Stimulated activated effector memory CD8-positive, alpha-beta T cell treated with anti-CD3 and anti-CD28 coated beads, Interleukin-12 subunit alpha, Interleukin-12 subunit beta, amount 100 ng/mL, for 72 hours (primary cell): ENCODE data around the gene ALAS1.

Experiments used
- ATAC-seq: fragments of 150-1000 bp; cut with Tn5 transposase; 2 replicates; pipeline ENCODE4 v1.10.0; 2021
- DNase-seq, 2 donors: peaks; one replicate each; pipeline ENCODE4 v3.0.0; 2021 to 2022; ENCODE audit warnings: low spot score in 2 of 2
- H3K27ac Mint-ChIP-seq: one replicate; pipeline ENCODE4 v1.8.0; 2022; ENCODE audit warnings: mild to moderate bottlenecking, mixed read lengths
- H3K36me3 Mint-ChIP-seq: one replicate; pipeline ENCODE4 v1.8.0; 2022; ENCODE audit warnings: mild to moderate bottlenecking, mixed read lengths
- H3K4me1 Mint-ChIP-seq: one replicate; pipeline ENCODE4 v1.8.0; 2022; ENCODE audit warnings: mixed read lengths
- H3K4me3 Mint-ChIP-seq: one replicate; pipeline ENCODE4 v1.8.0; 2022; ENCODE audit warnings: mild to moderate bottlenecking, mixed read lengths
- H3K9me3 Mint-ChIP-seq: one replicate; pipeline ENCODE4 v1.8.0; 2022; ENCODE audit warnings: mixed read lengths

ALAS1 gene

GRCh38 chr3:52238761-52239701 lies 41.1 kb downstream of the ALAS1 start, which contains the start of gene TWF2:
Gene TWF2, minus strand, starts transcription at chr3:52239158. Its CDS starts 142 bp downstream, at chr3:52239016.
- Mint-ChIP-seq H3K36me3 (peaks cover 42% of the 10 kb centered on the region), H3K4me3 (peak within 1 kb of the TSS; percentile 88), H3K9me3 (peaks cover 4% of the 10 kb centered on the region), H3K4me1 (peaks cover 84% of the 10 kb centered on the region), H3K27ac (peak within 1 kb of the TSS; percentile 94)
- peak; percentile 92 to 94 for DNase-seq
- ATAC-seq = peak; percentile 83

- Mint-ChIP-seq H3K27ac (peak overlapping the region; percentile 94), H3K4me3 (peak overlapping the region; percentile 88), H3K4me1 (peaks cover 84% of the 10 kb centered on the region), H3K36me3 (peaks cover 41% of the 10 kb centered on the region), H3K9me3 (peaks cover 4% of the 10 kb centered on the region)
- DNase-seq = peak in 1 of 2 donors; percentile 83
- peak; percentile 48 for ATAC-seq
Measured at GRCh38 chr3:52240059-52240885, 42.3 kb downstream of the ALAS1 start.

GRCh38 chr3:52240886-52241370 lies 43.0 kb downstream of the ALAS1 start:
- no peak for DNase-seq
- H3K36me3 Mint-ChIP-seq = peaks cover 36% of the 10 kb centered on the region
- H3K4me3 Mint-ChIP-seq = peak overlapping the region; percentile 88
- H3K4me1 Mint-ChIP-seq = peaks cover 77% of the 10 kb centered on the region
- no peak for ATAC-seq
- H3K9me3 Mint-ChIP-seq = peaks cover 4% of the 10 kb centered on the region
- H3K27ac Mint-ChIP-seq = peak overlapping the region; percentile 94

GRCh38 chr3:52242039-52242438 lies 44.1 kb downstream of the ALAS1 start:
- peaks cover 4% of the 10 kb centered on the region for H3K9me3 Mint-ChIP-seq
- ATAC-seq (no peak), DNase-seq (no peak)
- peak overlapping the region; percentile 88 for H3K4me3 Mint-ChIP-seq
- peaks cover 41% of the 10 kb centered on the region for H3K36me3 Mint-ChIP-seq
- peaks cover 76% of the 10 kb centered on the region for H3K4me1 Mint-ChIP-seq
- H3K27ac Mint-ChIP-seq = peak overlapping the region; percentile 94

GRCh38 chr3:52243791-52244628 lies 46.0 kb downstream of the ALAS1 start:
- H3K4me3 Mint-ChIP-seq = peak overlapping the region; percentile 95
- ATAC-seq (peak; percentile 62), DNase-seq (peak; percentile 47 to 88)
- peak overlapping the region; percentile 96 for H3K27ac Mint-ChIP-seq
- peaks cover 79% of the 10 kb centered on the region for H3K4me1 Mint-ChIP-seq
- peaks cover 59% of the 10 kb centered on the region for H3K36me3 Mint-ChIP-seq
- H3K9me3 Mint-ChIP-seq = peaks cover 4% of the 10 kb centered on the region

- peaks cover 85% of the 10 kb centered on the region for H3K4me1 Mint-ChIP-seq
- H3K9me3 Mint-ChIP-seq = peaks cover 4% of the 10 kb centered on the region
- peak within 1 kb of the TSS; percentile 96 for H3K27ac Mint-ChIP-seq
- peak; percentile 49 to 84 for DNase-seq
- peaks cover 64% of the 10 kb centered on the region for H3K36me3 Mint-ChIP-seq
- H3K4me3 Mint-ChIP-seq = peak within 1 kb of the TSS; percentile 95
- ATAC-seq = peak; percentile 55
Measured at GRCh38 chr3:52245322-52246263, 47.6 kb downstream of the ALAS1 start, which contains the start of gene PPM1M. Gene PPM1M, plus strand, starts transcription at chr3:52245759. Its CDS starts 66 bp downstream, at chr3:52245825.

- peak overlapping the region; percentile 96 for H3K27ac Mint-ChIP-seq
- peaks cover 65% of the 10 kb centered on the region for H3K36me3 Mint-ChIP-seq
- H3K9me3 Mint-ChIP-seq = peaks cover 4% of the 10 kb centered on the region
- DNase-seq (no peak), ATAC-seq (peak; percentile 19)
- peaks cover 82% of the 10 kb centered on the region for H3K4me1 Mint-ChIP-seq
- peak overlapping the region; percentile 95 for H3K4me3 Mint-ChIP-seq
Measured at GRCh38 chr3:52246264-52246620, 48.3 kb downstream of the ALAS1 start.

GRCh38 chr3:52246728-52247408 lies 48.9 kb downstream of the ALAS1 start:
- Mint-ChIP-seq H3K4me3 (peak overlapping the region; percentile 95), H3K36me3 (peaks cover 71% of the 10 kb centered on the region), H3K4me1 (peaks cover 77% of the 10 kb centered on the region), H3K27ac (peak overlapping the region; percentile 96), H3K9me3 (peaks cover 4% of the 10 kb centered on the region)
- DNase-seq = peak in 1 of 2 donors; percentile 68
- ATAC-seq = peak; percentile 4

GRCh38 chr3:52247409-52248164 lies 49.6 kb downstream of the ALAS1 start:
- Mint-ChIP-seq H3K36me3 (peaks cover 79% of the 10 kb centered on the region), H3K27ac (peak overlapping the region; percentile 96), H3K4me3 (peak overlapping the region; percentile 95), H3K4me1 (peaks cover 79% of the 10 kb centered on the region), H3K9me3 (peaks cover 4% of the 10 kb centered on the region)
- ATAC-seq = no peak
- peak in 1 of 2 donors; percentile 50 for DNase-seq

GRCh38 chr3:52248165-52248541 lies 50.2 kb downstream of the ALAS1 start:
- peaks cover 4% of the 10 kb centered on the region for H3K9me3 Mint-ChIP-seq
- peaks cover 82% of the 10 kb centered on the region for H3K4me1 Mint-ChIP-seq
- H3K27ac Mint-ChIP-seq = peak overlapping the region; percentile 96
- no peak for DNase-seq
- peaks cover 84% of the 10 kb centered on the region for H3K36me3 Mint-ChIP-seq
- no peak for ATAC-seq
- peak overlapping the region; percentile 95 for H3K4me3 Mint-ChIP-seq

GRCh38 chr3:52248816-52249547 lies 51.0 kb downstream of the ALAS1 start:
- H3K4me3 Mint-ChIP-seq = peak overlapping the region; percentile 95

GRCh38 chr3:52249683-52250082 lies 51.7 kb downstream of the ALAS1 start:
- H3K27ac Mint-ChIP-seq = peak overlapping the region; percentile 96
- no peak for ATAC-seq
- peaks cover 82% of the 10 kb centered on the region for H3K4me1 Mint-ChIP-seq
- peaks cover 93% of the 10 kb centered on the region for H3K36me3 Mint-ChIP-seq
- H3K9me3 Mint-ChIP-seq = no peaks in the 10 kb centered on the region
- H3K4me3 Mint-ChIP-seq = peak overlapping the region; percentile 9
- no peak for DNase-seq

More at GRCh38 chr3:52248816-52249547, 51.0 kb downstream of the ALAS1 start:
- DNase-seq = peak in 1 of 2 donors; percentile 50
- H3K27ac Mint-ChIP-seq = peak overlapping the region; percentile 96
- no peak for ATAC-seq
- peaks cover 82% of the 10 kb centered on the region for H3K4me1 Mint-ChIP-seq
- H3K9me3 Mint-ChIP-seq = no peaks in the 10 kb centered on the region
- peaks cover 91% of the 10 kb centered on the region for H3K36me3 Mint-ChIP-seq
